Central memory CD8-positive, alpha-beta T cell (primary cell): ENCODE results near the gene FANK1.
A peak's percentile ranks its signal among the peaks of the same experiment; 100 is the strongest.

Source experiments
- ATAC-seq: fragments of 150-1000 bp; cut with Tn5 transposase; replicated peaks from 2 replicates; pipeline ENCODE4 v1.10.0; 2022; ENCODE audit warnings: mild to moderate bottlenecking, moderate FRiP score, moderate number of reproducible peaks; ENCODE audit not compliant: poor library complexity, severe bottlenecking; ENCODE audit errors: extremely low read depth
- DNase-seq, 2 donors: peaks; one replicate each; pipeline ENCODE4 v3.0.0; 2021; ENCODE audit warnings: low spot score in 2 of 2
- H3K27ac Mint-ChIP-seq: one replicate; pipeline ENCODE4 v1.8.0; 2022; ENCODE audit warnings: low read depth, mild to moderate bottlenecking, moderate library complexity, mixed read lengths
- H3K27me3 Mint-ChIP-seq: one replicate; pipeline ENCODE4 v1.8.0; 2022; ENCODE audit warnings: mixed read lengths
- H3K36me3 Mint-ChIP-seq: one replicate; pipeline ENCODE4 v1.8.0; 2022; ENCODE audit warnings: mild to moderate bottlenecking, moderate library complexity, mixed read lengths; ENCODE audit not compliant: insufficient read depth
- H3K4me1 Mint-ChIP-seq: one replicate; pipeline ENCODE4 v1.8.0; 2022; ENCODE audit warnings: mixed read lengths
- H3K4me3 Mint-ChIP-seq: one replicate; pipeline ENCODE4 v1.8.0; 2022; ENCODE audit warnings: mild to moderate bottlenecking, moderate library complexity, mixed read lengths
- H3K9me3 Mint-ChIP-seq: one replicate; pipeline ENCODE4 v1.8.0; 2022; ENCODE audit warnings: mixed read lengths

Gene FANK1

GRCh38 chr10:125985557-125986240 is 89.3 kb downstream of the FANK1 start:
- Mint-ChIP-seq H3K27ac (no peak overlapping the region), H3K36me3 (peaks cover 2% of the 10 kb centered on the region), H3K9me3 (no peaks in the 10 kb centered on the region), H3K4me1 (no peaks in the 10 kb centered on the region), H3K4me3 (no peak overlapping the region), H3K27me3 (peaks cover 9% of the 10 kb centered on the region)
- DNase-seq (no peak), ATAC-seq (no peak)

- Mint-ChIP-seq H3K4me3 (no peak overlapping the region), H3K27me3 (peaks cover 9% of the 10 kb centered on the region), H3K27ac (no peak overlapping the region), H3K9me3 (no peaks in the 10 kb centered on the region), H3K4me1 (no peaks in the 10 kb centered on the region), H3K36me3 (no peaks in the 10 kb centered on the region)
- no peak for DNase-seq
- ATAC-seq: no peak
Observed at GRCh38 chr10:125989791-125990190, 93.4 kb downstream of the FANK1 start.

GRCh38 chr10:125990974-125991373 is 94.6 kb downstream of the FANK1 start:
- Mint-ChIP-seq H3K4me3 (no peak overlapping the region), H3K36me3 (no peaks in the 10 kb centered on the region), H3K27ac (no peak overlapping the region), H3K27me3 (peaks cover 9% of the 10 kb centered on the region), H3K9me3 (no peaks in the 10 kb centered on the region), H3K4me1 (no peaks in the 10 kb centered on the region)
- ATAC-seq (no peak), DNase-seq (no peak)

GRCh38 chr10:125991392-125991791 is 95.0 kb downstream of the FANK1 start:
- ATAC-seq: no peak
- peaks cover 9% of the 10 kb centered on the region for H3K27me3 Mint-ChIP-seq
- no peaks in the 10 kb centered on the region for H3K4me1 Mint-ChIP-seq
- H3K36me3 Mint-ChIP-seq: no peaks in the 10 kb centered on the region
- H3K9me3 Mint-ChIP-seq: no peaks in the 10 kb centered on the region
- H3K4me3 Mint-ChIP-seq: no peak overlapping the region
- no peak for DNase-seq
- H3K27ac Mint-ChIP-seq: no peak overlapping the region

- Mint-ChIP-seq H3K27me3 (peaks cover 9% of the 10 kb centered on the region), H3K9me3 (no peaks in the 10 kb centered on the region), H3K36me3 (no peaks in the 10 kb centered on the region), H3K4me1 (no peaks in the 10 kb centered on the region), H3K27ac (no peak overlapping the region), H3K4me3 (no peak overlapping the region)
- DNase-seq: no peak
- ATAC-seq: no peak
Observed at GRCh38 chr10:125992254-125992653, 95.9 kb downstream of the FANK1 start.

- Mint-ChIP-seq H3K27me3 (peaks cover 9% of the 10 kb centered on the region), H3K36me3 (no peaks in the 10 kb centered on the region), H3K9me3 (no peaks in the 10 kb centered on the region), H3K4me1 (no peaks in the 10 kb centered on the region), H3K27ac (no peak overlapping the region), H3K4me3 (no peak overlapping the region)
- DNase-seq: no peak
- no peak for ATAC-seq
Observed at GRCh38 chr10:125994601-125995000, 98.2 kb downstream of the FANK1 start.

GRCh38 chr10:125995726-125996304 is 99.5 kb downstream of the FANK1 start:
- no peak for DNase-seq
- no peak for ATAC-seq

GRCh38 chr10:125997586-125997985 is 101.2 kb downstream of the FANK1 start:
- no peaks in the 10 kb centered on the region for H3K36me3 Mint-ChIP-seq
- ATAC-seq (no peak), DNase-seq (no peak)
- peak overlapping the region; percentile 5 for H3K4me3 Mint-ChIP-seq
- no peak overlapping the region for H3K27ac Mint-ChIP-seq
- no peaks in the 10 kb centered on the region for H3K4me1 Mint-ChIP-seq
- no peaks in the 10 kb centered on the region for H3K9me3 Mint-ChIP-seq
- peaks cover 5% of the 10 kb centered on the region for H3K27me3 Mint-ChIP-seq

More at GRCh38 chr10:125995726-125996304, 99.5 kb downstream of the FANK1 start:
- no peak overlapping the region for H3K27ac Mint-ChIP-seq
- H3K4me3 Mint-ChIP-seq: no peak overlapping the region
- no peaks in the 10 kb centered on the region for H3K36me3 Mint-ChIP-seq
- H3K27me3 Mint-ChIP-seq: peaks cover 9% of the 10 kb centered on the region
- H3K4me1 Mint-ChIP-seq: no peaks in the 10 kb centered on the region
- H3K9me3 Mint-ChIP-seq: no peaks in the 10 kb centered on the region

- DNase-seq (no peak), ATAC-seq (no peak)
- H3K27ac Mint-ChIP-seq: no peak overlapping the region
- no peaks in the 10 kb centered on the region for H3K36me3 Mint-ChIP-seq
- no peak overlapping the region for H3K4me3 Mint-ChIP-seq
- no peaks in the 10 kb centered on the region for H3K4me1 Mint-ChIP-seq
- H3K27me3 Mint-ChIP-seq: peaks cover 8% of the 10 kb centered on the region
- no peaks in the 10 kb centered on the region for H3K9me3 Mint-ChIP-seq
Observed at GRCh38 chr10:125999694-126000093, 103.3 kb downstream of the FANK1 start.

- ATAC-seq (no peak), DNase-seq (no peak)
- Mint-ChIP-seq H3K36me3 (no peaks in the 10 kb centered on the region), H3K4me3 (no peak overlapping the region), H3K4me1 (no peaks in the 10 kb centered on the region), H3K9me3 (no peaks in the 10 kb centered on the region), H3K27ac (no peak overlapping the region), H3K27me3 (peaks cover 9% of the 10 kb centered on the region)
Observed at GRCh38 chr10:126001576-126001975, 105.2 kb downstream of the FANK1 start.

- H3K36me3 Mint-ChIP-seq: no peaks in the 10 kb centered on the region
- H3K27me3 Mint-ChIP-seq: peaks cover 23% of the 10 kb centered on the region
- DNase-seq: no peak
- no peaks in the 10 kb centered on the region for H3K4me1 Mint-ChIP-seq
- no peak overlapping the region for H3K4me3 Mint-ChIP-seq
- H3K27ac Mint-ChIP-seq: no peak overlapping the region
- no peaks in the 10 kb centered on the region for H3K9me3 Mint-ChIP-seq
- ATAC-seq: no peak
Observed at GRCh38 chr10:126004752-126005151, 108.4 kb downstream of the FANK1 start.

GRCh38 chr10:126006264-126006663 is 109.9 kb downstream of the FANK1 start:
- ATAC-seq: no peak
- H3K27ac Mint-ChIP-seq: no peak overlapping the region
- no peaks in the 10 kb centered on the region for H3K4me1 Mint-ChIP-seq
- DNase-seq: no peak
- peaks cover 24% of the 10 kb centered on the region for H3K27me3 Mint-ChIP-seq
- no peaks in the 10 kb centered on the region for H3K36me3 Mint-ChIP-seq
- no peak overlapping the region for H3K4me3 Mint-ChIP-seq
- no peaks in the 10 kb centered on the region for H3K9me3 Mint-ChIP-seq

GRCh38 chr10:126006906-126007305 is 110.5 kb downstream of the FANK1 start:
- peaks cover 24% of the 10 kb centered on the region for H3K27me3 Mint-ChIP-seq
- no peaks in the 10 kb centered on the region for H3K9me3 Mint-ChIP-seq
- H3K36me3 Mint-ChIP-seq: no peaks in the 10 kb centered on the region
- DNase-seq: no peak
- no peak overlapping the region for H3K4me3 Mint-ChIP-seq
- H3K4me1 Mint-ChIP-seq: no peaks in the 10 kb centered on the region
- no peak overlapping the region for H3K27ac Mint-ChIP-seq
- ATAC-seq: no peak
